OCI-LY7 (cell line): ENCODE results near the gene MYO16. TPM values are rescaled to one million over a fixed set of nuclear protein-coding genes. Genes with fewer than 3 reads are reported as not detected.

Experiments used
- BruUV-seq: library from RNA; stranded (reverse); fragments of 400-500 nt; replicated peaks from 2 replicates; lab custom pipeline; 2021; lab: Mats Ljungman, UMichigan
- CTCF ChIA-PET: fragments of 300-600 bp; sonication (Branson Sonifier 250); formaldehyde crosslinking; loops from one replicate; lab custom pipeline; 2022; ENCODE audit warnings: antibody characterized with exemption; ENCODE audit not compliant: unreplicated experiment; lab: Charles Lee
- POLR2A ChIA-PET: fragments of 300-600 bp; sonication (Branson Sonifier 250); formaldehyde crosslinking; loops from one replicate; lab custom pipeline; 2022; ENCODE audit warnings: antibody characterized with exemption; lab: Charles Lee
- DNase-seq: peaks from one replicate; pipeline ENCODE4 v3.0.0-alpha.2; 2015; ENCODE audit warnings: low spot score
- H2AFZ ChIP-seq: fragments of 200-600 bp; sonication (generic), shearing (Covaris generic); 2 replicates; pipeline ENCODE4 v1.6.1; 2014; ENCODE audit warnings: mild to moderate bottlenecking, antibody characterized with exemption, low read length, moderate library complexity
- H3K27ac ChIP-seq: fragments of 200-600 bp; sonication (generic); 2 replicates; pipeline ENCODE4 v1.5.1; 2014; ENCODE audit warnings: mixed run types, low read depth, mild to moderate bottlenecking, moderate library complexity, low read length, inconsistent platforms; ENCODE audit not compliant: poor library complexity, severe bottlenecking
- H3K36me3 ChIP-seq: fragments of 200-600 bp; sonication (generic); 2 replicates; pipeline ENCODE4 v1.6.1; 2014; ENCODE audit warnings: mild to moderate bottlenecking, antibody characterized with exemption, low read length, moderate library complexity, mixed read lengths; ENCODE audit not compliant: insufficient read depth
- H3K4me1 ChIP-seq: fragments of 200-600 bp; sonication (generic); 2 replicates; pipeline ENCODE4 v1.5.1; 2014; ENCODE audit warnings: mild to moderate bottlenecking, low read length; ENCODE audit not compliant: insufficient read depth, poor library complexity, severe bottlenecking
- H3K4me2 ChIP-seq: fragments of 200-600 bp; sonication (generic); 2 replicates; pipeline ENCODE4 v1.6.1; 2014; ENCODE audit warnings: mild to moderate bottlenecking, low read length
- H3K4me3 ChIP-seq: fragments of 200-600 bp; sonication (generic); 2 replicates; pipeline ENCODE4 v1.5.1; 2014; ENCODE audit warnings: mild to moderate bottlenecking, low read depth, low read length; ENCODE audit not compliant: poor library complexity, severe bottlenecking
- H3K79me2 ChIP-seq: fragments of 200-600 bp; sonication (generic); 2 replicates; pipeline ENCODE4 v1.6.1; 2016; ENCODE audit warnings: low read depth, mild to moderate bottlenecking, low read length, moderate library complexity, mixed read lengths; ENCODE audit not compliant: insufficient read depth
- H3K9me2 ChIP-seq: fragments of 200-600 bp; sonication (generic); 2 replicates; pipeline ENCODE4 v1.6.1; 2016; ENCODE audit warnings: mild to moderate bottlenecking, low read length, mixed read lengths; ENCODE audit not compliant: insufficient read depth
- H3K9me3 ChIP-seq: fragments of 200-600 bp; sonication (generic); 2 replicates; pipeline ENCODE4 v1.6.1; 2014; ENCODE audit warnings: mild to moderate bottlenecking, mixed run types, low read length, mixed read lengths
- H4K20me1 ChIP-seq: fragments of 200-600 bp; sonication (generic); 2 replicates; pipeline ENCODE4 v1.6.1; 2014; ENCODE audit warnings: mild to moderate bottlenecking, antibody characterized with exemption, low read length, moderate library complexity, mixed read lengths; ENCODE audit not compliant: insufficient read depth
- CTCF ChIP-seq: fragments of 200-600 bp; sonication (generic); conservative IDR thresholded peaks from 2 replicates; pipeline ENCODE4 v1.5.1; 2014; ENCODE audit warnings: mild to moderate bottlenecking, antibody characterized with exemption, low read length, moderate library complexity, mixed read lengths
- EZH2phosphoT487 ChIP-seq: fragments of 200-600 bp; sonication (generic); IDR thresholded peaks from 2 replicates; pipeline ENCODE4 v1.6.1; 2018; ENCODE audit warnings: low read depth, borderline replicate concordance, mild to moderate bottlenecking, mixed run types, antibody characterized with exemption, low read length, moderate library complexity, mixed read lengths
- intact Hi-C: fragments of 100-400 bp; cut with micrococcal nuclease; formaldehyde crosslinking; loops from one replicate; pipeline ENCODE4 v1.10.0; 2022; ENCODE audit not compliant: unreplicated experiment
- total RNA-seq, 2 experiments: library from RNA; depleted of rRNA in 1 of 2; stranded (reverse); fragments of >200 nt in 1 of 2; shearing (Covaris generic) in 1 of 2; gene quantifications; 2 replicates each; pipeline ENCODE4 v1.2.3, GENCODE V29; 2014 to 2022

MYO16 gene
- total RNA-seq, 2 experiments from 2014 or later = 0.06 TPM; not detected in 1

GRCh38 chr13:108669381-108669780, 40.0 kb downstream of the MYO16 start:
- intact Hi-C loops = no loop called here
- Histone ChIP-seq H3K36me3 (no peaks in the 10 kb centered on the region), H3K9me3 (no peaks in the 10 kb centered on the region), H3K4me2 (no peak overlapping the region), H3K9me2 (no peaks in the 10 kb centered on the region), H3K27ac (no peak overlapping the region), H3K79me2 (no peaks in the 10 kb centered on the region), H3K4me1 (no peaks in the 10 kb centered on the region), H4K20me1 (no peaks in the 10 kb centered on the region), H3K4me3 (no peak overlapping the region), H2AFZ (no peak overlapping the region)
- POLR2A ChIA-PET = interaction anchor here (0.7 kb wide), 1 partner anchor 1366 kb away, joined by 8 read pairs; no protein-coding TSS in a partner anchor
- BruUV-seq = no TSS peak
- CTCF ChIA-PET = no interaction called here
- no peak for TF ChIP-seq EZH2phosphoT487
- no peak for TF ChIP-seq CTCF
- no peak for DNase-seq

- no TSS peak for BruUV-seq
- CTCF ChIA-PET = no interaction called here
- Histone ChIP-seq H2AFZ (no peak overlapping the region), H4K20me1 (no peaks in the 10 kb centered on the region), H3K27ac (no peak overlapping the region), H3K36me3 (no peaks in the 10 kb centered on the region), H3K9me2 (no peaks in the 10 kb centered on the region), H3K9me3 (no peaks in the 10 kb centered on the region), H3K4me2 (no peak overlapping the region), H3K79me2 (no peaks in the 10 kb centered on the region), H3K4me3 (no peak overlapping the region), H3K4me1 (no peaks in the 10 kb centered on the region)
- POLR2A ChIA-PET = no interaction called here
- DNase-seq = no peak
- TF ChIP-seq CTCF (no peak), EZH2phosphoT487 (no peak)
- intact Hi-C loops = no loop called here
Observed at GRCh38 chr13:108674346-108674745, 44.9 kb downstream of the MYO16 start.

- no peaks in the 10 kb centered on the region for H4K20me1 ChIP-seq
- H3K4me1 ChIP-seq = no peaks in the 10 kb centered on the region
- intact Hi-C loops = no loop called here
- ChIA-PET CTCF (no interaction called here), POLR2A (no interaction called here)
- H3K4me2 ChIP-seq = no peak overlapping the region
- DNase-seq = no peak
- no peaks in the 10 kb centered on the region for H3K9me2 ChIP-seq
- H3K9me3 ChIP-seq = no peaks in the 10 kb centered on the region
- no peak overlapping the region for H3K27ac ChIP-seq
- no peaks in the 10 kb centered on the region for H3K36me3 ChIP-seq
- H3K79me2 ChIP-seq = no peaks in the 10 kb centered on the region
- TF ChIP-seq CTCF (no peak), EZH2phosphoT487 (no peak)
- H2AFZ ChIP-seq = no peak overlapping the region
- no TSS peak for BruUV-seq
- no peak overlapping the region for H3K4me3 ChIP-seq
Observed at GRCh38 chr13:108674771-108675170, 45.4 kb downstream of the MYO16 start.
